Stimulated activated naive CD8-positive, alpha-beta T cell treated with anti-CD3 and anti-CD28 coated beads, Interleukin-15, Interleukin-2, amounts not matched to agents 100 ng/mL and 50 ng/mL, for 24 hours (primary cell): ENCODE data around the gene GFRA1.

Experiments used
- H3K27ac Mint-ChIP-seq: one replicate; pipeline ENCODE4 v1.8.0; 2021; ENCODE audit warnings: mild to moderate bottlenecking, mixed read lengths
- H3K27me3 Mint-ChIP-seq: one replicate; pipeline ENCODE4 v1.8.0; 2021; ENCODE audit warnings: mixed read lengths
- H3K36me3 Mint-ChIP-seq: one replicate; pipeline ENCODE4 v1.8.0; 2021; ENCODE audit warnings: low read depth, mixed read lengths
- H3K4me1 Mint-ChIP-seq: one replicate; pipeline ENCODE4 v1.8.0; 2021; ENCODE audit warnings: low read depth, mixed read lengths
- H3K4me3 Mint-ChIP-seq: one replicate; pipeline ENCODE4 v1.8.0; 2021; ENCODE audit warnings: mild to moderate bottlenecking, mixed read lengths
- H3K9me3 Mint-ChIP-seq: one replicate; pipeline ENCODE4 v1.8.0; 2021; ENCODE audit warnings: mixed read lengths

GFRA1 gene

DNA sequence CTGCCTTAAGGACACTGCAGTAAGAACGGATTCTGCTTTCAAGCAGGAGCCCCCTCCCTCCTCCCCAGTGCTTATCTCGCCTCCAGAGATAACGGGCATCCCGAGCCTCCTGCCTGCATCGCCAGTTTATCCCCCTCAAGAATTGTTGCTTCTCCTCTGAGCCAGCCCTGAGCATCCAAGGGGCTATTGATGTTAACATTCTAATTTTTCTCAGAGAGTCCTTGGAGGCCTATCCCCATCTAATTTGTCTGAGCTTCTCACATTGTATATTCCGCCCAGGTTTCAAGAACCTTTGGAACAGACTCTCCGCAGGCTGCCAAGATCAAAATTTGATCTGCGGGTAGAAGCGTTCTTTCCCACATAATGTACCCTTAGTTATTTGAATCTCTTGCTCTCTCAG, 180.0 kb downstream of the GFRA1 start:
- Mint-ChIP-seq H3K9me3 (no peaks in the 10 kb centered on the region), H3K36me3 (no peaks in the 10 kb centered on the region), H3K27me3 (no peaks in the 10 kb centered on the region), H3K27ac (no peak overlapping the region), H3K4me3 (no peak overlapping the region), H3K4me1 (no peaks in the 10 kb centered on the region)

DNA sequence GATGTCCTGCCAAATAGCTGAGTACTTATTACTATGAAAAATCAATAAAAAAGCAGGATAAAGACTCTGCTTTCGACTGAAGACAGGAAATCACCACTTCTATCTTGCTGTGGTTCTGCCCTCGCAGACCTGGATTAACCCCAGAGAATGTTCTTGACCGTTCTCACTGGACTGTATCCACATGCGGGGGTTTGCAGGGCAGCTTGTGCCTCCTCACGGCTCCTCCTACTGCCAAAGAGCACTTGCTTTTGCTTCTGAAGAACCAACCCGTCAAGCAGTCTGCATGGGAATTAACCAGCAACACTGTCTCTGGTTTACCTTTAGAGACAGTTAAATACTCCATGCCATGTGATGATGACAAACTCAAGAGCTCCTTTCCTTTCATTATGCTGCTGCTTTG, 184.0 kb downstream of the GFRA1 start:
- H3K9me3 Mint-ChIP-seq = no peaks in the 10 kb centered on the region
- no peak overlapping the region for H3K27ac Mint-ChIP-seq
- no peaks in the 10 kb centered on the region for H3K4me1 Mint-ChIP-seq
- no peak overlapping the region for H3K4me3 Mint-ChIP-seq
- no peaks in the 10 kb centered on the region for H3K27me3 Mint-ChIP-seq
- H3K36me3 Mint-ChIP-seq = no peaks in the 10 kb centered on the region

DNA sequence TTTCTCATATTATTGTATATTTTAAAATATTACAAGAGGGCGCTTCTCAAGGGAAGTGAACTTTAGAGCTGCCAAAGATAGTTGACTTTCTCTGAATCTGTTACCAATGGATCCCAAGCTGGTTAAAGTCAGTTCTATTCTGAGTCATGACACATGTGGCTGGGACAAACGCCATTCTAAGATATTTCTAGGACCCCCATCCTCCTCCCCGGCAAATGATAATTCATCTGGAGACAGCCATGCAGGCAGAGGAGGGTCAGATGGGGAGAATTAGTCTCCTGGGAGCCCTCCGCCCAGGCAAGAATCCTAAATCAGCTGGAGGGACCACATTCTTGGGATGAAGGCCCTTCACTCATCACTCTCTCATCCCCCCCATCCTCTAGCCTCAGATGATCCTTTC, 187.7 kb downstream of the GFRA1 start:
- Mint-ChIP-seq H3K4me1 (no peaks in the 10 kb centered on the region), H3K9me3 (no peaks in the 10 kb centered on the region), H3K27me3 (no peaks in the 10 kb centered on the region), H3K27ac (no peak overlapping the region), H3K36me3 (no peaks in the 10 kb centered on the region), H3K4me3 (no peak overlapping the region)

DNA sequence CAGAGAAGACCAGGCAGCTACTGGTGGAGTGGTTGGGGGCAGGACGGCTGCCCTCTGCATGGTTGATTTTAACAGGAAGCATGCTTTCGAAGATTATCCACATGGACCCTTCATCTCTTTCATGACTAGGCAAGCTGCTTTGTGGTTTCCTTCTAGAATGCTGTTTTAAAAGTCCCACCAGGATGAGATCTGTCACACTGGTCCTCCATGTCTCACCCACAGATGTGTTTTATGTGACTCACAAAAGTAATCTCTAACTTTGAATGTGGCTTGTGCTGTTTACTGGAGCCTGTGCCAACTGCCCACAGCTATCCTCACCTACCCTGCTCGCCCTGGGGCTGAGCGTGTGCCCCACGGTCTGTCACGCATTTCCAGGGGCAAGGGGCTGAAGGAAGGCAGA, 188.8 kb downstream of the GFRA1 start:
- Mint-ChIP-seq H3K36me3 (no peaks in the 10 kb centered on the region), H3K4me1 (no peaks in the 10 kb centered on the region), H3K27me3 (no peaks in the 10 kb centered on the region), H3K27ac (no peak overlapping the region), H3K9me3 (no peaks in the 10 kb centered on the region), H3K4me3 (no peak overlapping the region)

DNA sequence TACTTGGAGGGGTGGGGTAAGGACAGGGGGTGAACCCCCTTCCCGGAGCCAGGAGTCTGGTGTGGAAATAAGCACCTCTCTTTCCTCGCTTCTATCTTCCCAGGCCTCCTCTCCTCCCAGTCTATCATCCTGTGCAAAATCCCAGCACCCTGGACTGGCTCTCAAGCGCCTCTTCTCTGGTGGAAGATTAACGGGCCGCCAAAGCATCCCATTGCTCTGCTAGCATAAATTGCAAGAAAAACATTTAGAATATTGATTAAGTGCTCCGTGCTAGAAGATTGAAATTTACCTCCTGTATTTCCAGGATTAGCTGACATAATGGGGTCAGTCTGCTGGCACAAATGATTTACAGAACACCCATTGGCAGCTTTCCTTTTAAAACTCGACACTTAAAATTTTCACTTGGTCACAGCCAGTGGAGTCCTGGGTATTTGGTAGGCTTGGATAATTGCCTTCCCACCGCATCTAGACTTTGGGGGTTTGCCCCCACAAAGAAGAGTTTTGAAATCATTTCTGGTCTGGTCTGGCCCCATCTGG, 189.7 kb downstream of the GFRA1 start:
- Mint-ChIP-seq H3K27me3 (no peaks in the 10 kb centered on the region), H3K27ac (no peak overlapping the region), H3K4me3 (no peak overlapping the region), H3K9me3 (no peaks in the 10 kb centered on the region), H3K36me3 (no peaks in the 10 kb centered on the region), H3K4me1 (no peaks in the 10 kb centered on the region)

DNA sequence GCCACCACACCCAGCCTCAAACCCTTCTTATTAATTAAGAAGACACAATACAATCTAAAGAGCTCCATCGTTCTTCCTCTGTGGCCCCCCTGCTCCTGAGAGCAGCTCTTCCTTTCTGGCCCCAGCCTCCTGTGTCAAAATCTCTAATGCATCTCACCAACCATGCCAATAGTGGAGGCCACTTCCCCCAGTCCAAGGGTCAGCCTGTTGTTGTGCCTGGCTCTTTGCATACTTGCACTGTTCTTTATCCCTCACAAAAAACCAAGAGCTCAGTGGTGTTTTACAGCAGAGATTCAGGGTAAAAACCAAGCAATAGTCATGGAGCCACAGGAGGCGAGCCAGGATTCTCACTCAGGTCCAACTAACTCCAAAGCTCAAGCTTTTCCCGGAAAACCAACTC, 190.2 kb downstream of the GFRA1 start:
- no peak overlapping the region for H3K27ac Mint-ChIP-seq
- no peaks in the 10 kb centered on the region for H3K9me3 Mint-ChIP-seq
- no peaks in the 10 kb centered on the region for H3K4me1 Mint-ChIP-seq
- H3K36me3 Mint-ChIP-seq = no peaks in the 10 kb centered on the region
- H3K4me3 Mint-ChIP-seq = no peak overlapping the region
- H3K27me3 Mint-ChIP-seq = no peaks in the 10 kb centered on the region

DNA sequence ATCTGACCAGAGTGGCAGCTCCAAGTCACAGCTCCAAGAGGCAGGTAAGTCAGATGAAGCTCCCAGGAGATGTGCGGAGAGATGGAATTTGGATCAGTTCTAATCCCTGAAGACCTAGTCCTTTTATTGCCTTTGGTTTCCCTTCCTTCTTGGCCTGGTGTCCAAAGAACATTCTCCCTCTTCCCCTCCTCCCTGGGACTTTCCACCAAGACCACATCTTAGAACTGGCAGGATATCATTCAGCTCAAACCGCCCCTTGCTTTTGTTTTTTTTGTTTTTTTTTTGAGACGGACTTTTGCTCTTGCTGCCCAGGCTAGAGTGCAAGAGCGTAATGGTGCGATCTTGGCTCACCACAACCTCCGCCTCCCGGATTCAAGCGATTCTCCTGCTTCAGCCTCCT, 190.8 kb downstream of the GFRA1 start:
- H3K4me3 Mint-ChIP-seq = no peak overlapping the region
- no peaks in the 10 kb centered on the region for H3K27me3 Mint-ChIP-seq
- H3K27ac Mint-ChIP-seq = no peak overlapping the region
- H3K36me3 Mint-ChIP-seq = no peaks in the 10 kb centered on the region
- no peaks in the 10 kb centered on the region for H3K9me3 Mint-ChIP-seq
- H3K4me1 Mint-ChIP-seq = no peaks in the 10 kb centered on the region

DNA sequence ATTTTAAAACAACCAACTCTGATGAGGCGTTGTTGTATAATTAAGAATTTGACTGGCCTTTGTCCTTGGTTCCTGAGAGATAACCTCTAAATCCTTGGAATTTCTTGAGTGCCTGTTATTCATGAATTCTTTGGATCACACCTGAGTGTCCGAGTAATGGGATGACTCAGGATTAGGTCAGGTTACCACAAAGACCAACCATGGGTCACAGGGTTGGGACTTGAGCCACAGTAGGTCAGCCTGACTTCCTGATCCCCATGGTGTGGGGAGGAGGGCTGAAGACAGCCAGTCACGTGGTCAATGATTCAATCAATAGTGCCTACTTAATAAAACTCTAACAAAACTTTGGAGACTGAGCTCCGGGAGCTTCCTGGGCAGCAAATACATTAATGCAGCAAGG, 192.5 kb downstream of the GFRA1 start:
- Mint-ChIP-seq H3K4me1 (no peaks in the 10 kb centered on the region), H3K4me3 (no peak overlapping the region), H3K27me3 (no peaks in the 10 kb centered on the region), H3K36me3 (no peaks in the 10 kb centered on the region), H3K27ac (no peak overlapping the region), H3K9me3 (no peaks in the 10 kb centered on the region)

DNA sequence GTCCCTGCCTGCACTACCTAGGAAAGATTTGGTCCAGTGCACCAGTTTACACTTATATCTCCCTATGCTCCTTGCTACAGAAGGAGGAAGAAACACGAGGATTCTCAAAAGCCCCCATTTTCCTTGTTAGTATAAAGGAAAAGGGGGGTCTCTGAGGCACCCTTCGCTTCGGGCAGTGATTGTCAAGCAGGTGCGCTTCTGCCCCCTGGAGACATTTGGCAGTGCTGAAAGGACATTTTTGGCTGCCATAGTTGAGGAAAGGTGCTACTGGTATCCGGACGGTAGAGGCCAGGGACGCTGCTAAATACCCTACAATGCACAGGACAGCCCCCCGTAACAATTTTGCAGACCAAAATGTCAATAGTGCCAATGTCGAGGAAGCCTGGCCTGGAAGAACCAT, 193.7 kb downstream of the GFRA1 start:
- no peaks in the 10 kb centered on the region for H3K36me3 Mint-ChIP-seq
- H3K27ac Mint-ChIP-seq = no peak overlapping the region
- H3K4me1 Mint-ChIP-seq = no peaks in the 10 kb centered on the region
- H3K4me3 Mint-ChIP-seq = no peak overlapping the region
- no peaks in the 10 kb centered on the region for H3K27me3 Mint-ChIP-seq
- H3K9me3 Mint-ChIP-seq = no peaks in the 10 kb centered on the region

DNA sequence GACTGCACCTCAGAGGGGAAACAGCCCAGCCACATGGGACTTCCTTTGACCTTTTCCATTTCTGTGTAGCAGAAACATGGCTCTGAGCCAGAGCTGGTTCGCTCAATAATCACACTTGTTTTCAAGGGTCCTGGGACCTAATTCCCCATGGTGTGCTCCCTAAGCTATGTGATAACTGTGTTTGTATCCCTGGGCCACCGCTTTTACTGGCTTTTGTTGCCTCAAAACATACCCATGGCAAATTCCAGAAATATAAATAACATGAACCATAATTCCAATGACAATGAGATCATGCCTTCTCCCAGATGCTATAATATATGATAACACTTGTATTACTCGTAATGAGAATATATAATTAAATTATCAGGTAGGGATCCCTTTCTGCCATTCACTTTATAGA, 196.4 kb downstream of the GFRA1 start:
- Mint-ChIP-seq H3K27me3 (no peaks in the 10 kb centered on the region), H3K27ac (no peak overlapping the region), H3K9me3 (no peaks in the 10 kb centered on the region), H3K36me3 (no peaks in the 10 kb centered on the region), H3K4me3 (no peak overlapping the region), H3K4me1 (no peaks in the 10 kb centered on the region)

DNA sequence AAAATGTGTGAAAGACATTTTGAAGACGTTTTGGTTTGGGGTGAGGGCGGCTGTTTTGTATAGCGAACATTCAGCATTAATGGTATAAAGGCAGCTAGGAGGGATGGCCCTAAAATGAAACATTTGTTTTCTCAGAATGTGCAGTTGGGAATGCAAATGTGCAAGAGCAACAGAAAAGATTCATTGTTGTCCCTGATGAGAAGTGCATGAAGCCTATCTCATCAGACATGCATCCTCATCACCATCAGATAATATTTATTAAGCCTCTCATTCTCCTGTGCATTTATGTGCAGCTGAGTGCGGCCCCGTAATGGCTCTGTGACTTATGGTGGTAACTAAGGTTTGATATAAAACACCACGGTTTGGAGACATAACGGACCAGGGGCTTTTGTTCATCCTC, 199.5 kb downstream of the GFRA1 start:
- no peak overlapping the region for H3K27ac Mint-ChIP-seq
- no peaks in the 10 kb centered on the region for H3K36me3 Mint-ChIP-seq

DNA sequence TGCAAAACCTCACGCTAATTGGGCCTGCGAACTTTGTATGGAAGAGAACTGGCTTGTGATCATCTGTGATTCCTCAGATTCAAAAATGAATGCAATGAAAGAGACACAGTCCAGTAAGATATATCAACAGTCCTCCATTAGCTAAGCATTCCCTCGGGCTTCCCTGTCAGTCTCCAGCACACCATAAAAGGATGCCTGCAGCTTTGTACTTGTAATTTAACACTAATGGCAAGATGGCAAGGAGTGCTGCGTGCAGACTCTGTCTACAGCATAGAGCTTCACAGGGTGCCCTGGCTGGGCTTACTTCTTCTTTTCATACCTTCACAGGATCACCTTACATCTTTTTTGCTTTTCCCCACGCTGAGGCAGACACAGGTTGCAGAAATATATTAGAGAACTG, 200.0 kb downstream of the GFRA1 start:
- no peaks in the 10 kb centered on the region for H3K36me3 Mint-ChIP-seq
- H3K27me3 Mint-ChIP-seq = no peaks in the 10 kb centered on the region
- H3K4me1 Mint-ChIP-seq = no peaks in the 10 kb centered on the region
- no peaks in the 10 kb centered on the region for H3K9me3 Mint-ChIP-seq
- H3K27ac Mint-ChIP-seq = no peak overlapping the region
- H3K4me3 Mint-ChIP-seq = no peak overlapping the region

More for the DNA sequence above, 199.5 kb downstream of the GFRA1 start:
- no peaks in the 10 kb centered on the region for H3K27me3 Mint-ChIP-seq
- H3K4me1 Mint-ChIP-seq = no peaks in the 10 kb centered on the region
- no peak overlapping the region for H3K4me3 Mint-ChIP-seq
- no peaks in the 10 kb centered on the region for H3K9me3 Mint-ChIP-seq

DNA sequence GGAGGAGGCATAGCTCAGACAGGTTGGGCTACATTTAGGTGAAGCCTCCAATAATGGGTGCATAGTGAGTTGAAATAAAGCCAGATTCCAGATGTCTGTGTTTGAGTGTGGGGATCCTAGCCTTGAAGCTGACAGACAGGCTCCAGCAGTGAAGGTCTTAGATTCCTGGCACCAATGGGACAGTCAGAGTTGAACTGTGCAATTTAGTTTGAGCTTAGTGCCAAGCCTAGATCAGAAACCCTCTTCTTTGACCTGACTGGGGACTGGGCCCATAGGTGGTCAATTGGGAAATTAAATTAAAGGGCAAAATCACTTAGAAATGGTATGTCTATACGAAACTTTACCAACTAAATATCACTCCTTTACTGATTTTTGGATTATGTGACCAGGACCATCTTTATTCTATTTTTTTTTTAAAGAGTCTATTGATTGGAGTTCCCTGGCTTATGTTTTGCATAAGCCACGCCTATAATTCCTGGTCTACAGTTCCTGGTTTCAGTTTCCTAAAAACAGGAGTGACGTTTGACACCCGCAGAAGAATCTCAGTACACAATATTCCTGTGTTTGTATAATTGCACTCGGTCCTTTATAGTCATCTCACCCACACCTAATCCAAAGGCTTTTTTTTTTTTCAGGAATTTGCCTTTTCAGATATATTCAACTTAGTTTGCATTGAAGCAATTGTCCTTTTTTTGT, 201.4 kb downstream of the GFRA1 start:
- Mint-ChIP-seq H3K27ac (no peak overlapping the region), H3K27me3 (no peaks in the 10 kb centered on the region), H3K4me1 (no peaks in the 10 kb centered on the region), H3K9me3 (no peaks in the 10 kb centered on the region), H3K36me3 (no peaks in the 10 kb centered on the region), H3K4me3 (no peak overlapping the region)

DNA sequence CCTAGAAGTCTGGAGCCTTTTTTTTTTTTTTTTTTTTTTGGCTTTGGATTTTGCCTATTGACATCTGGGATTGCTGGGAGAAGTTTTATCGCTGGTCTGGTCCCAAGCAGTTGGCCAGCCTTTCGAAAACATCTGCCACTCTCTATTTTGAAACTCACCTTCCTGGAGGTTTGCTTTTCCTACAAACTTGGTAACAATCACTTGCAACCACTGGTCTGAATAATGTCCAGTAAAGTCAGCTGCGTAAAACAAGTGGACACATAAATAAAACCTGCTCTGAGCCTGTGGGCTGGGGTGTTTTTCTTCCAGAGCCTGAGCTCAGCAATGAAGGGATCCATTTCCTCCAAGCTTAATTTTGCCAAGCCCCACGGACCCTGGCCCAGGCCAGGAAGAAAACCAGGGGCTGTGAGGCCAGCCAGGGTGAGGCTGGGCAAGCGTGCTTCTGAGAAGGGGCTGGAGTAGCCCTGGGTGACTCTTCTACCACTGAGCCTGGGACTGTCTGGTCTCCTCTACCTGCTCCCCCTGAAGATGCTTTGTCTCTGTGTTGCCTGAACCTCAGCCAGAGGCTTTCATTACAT, 202.2 kb downstream of the GFRA1 start:
- H3K4me1 Mint-ChIP-seq = no peaks in the 10 kb centered on the region
- H3K27ac Mint-ChIP-seq = no peak overlapping the region
- H3K27me3 Mint-ChIP-seq = no peaks in the 10 kb centered on the region
- no peak overlapping the region for H3K4me3 Mint-ChIP-seq
- H3K9me3 Mint-ChIP-seq = no peaks in the 10 kb centered on the region
- no peaks in the 10 kb centered on the region for H3K36me3 Mint-ChIP-seq

DNA sequence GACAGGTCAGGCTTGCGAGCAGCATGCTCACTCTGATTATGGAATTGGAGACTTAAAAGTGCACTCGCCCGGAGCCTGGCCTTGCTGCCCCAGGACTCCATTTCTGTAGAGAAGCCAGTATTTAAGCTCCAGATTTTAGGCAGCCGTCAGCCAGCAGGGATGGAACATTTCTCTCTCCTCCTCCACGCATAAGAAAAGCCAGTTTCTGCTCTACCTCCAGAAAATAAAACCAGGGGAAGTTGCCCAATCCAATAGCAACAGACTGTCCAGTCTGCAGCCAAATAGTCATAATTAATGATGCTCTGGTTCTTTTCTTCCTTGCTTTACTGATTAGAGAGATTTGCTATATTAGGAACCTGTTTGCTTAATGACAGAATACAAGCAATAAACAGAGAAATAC, 203.2 kb downstream of the GFRA1 start:
- no peak overlapping the region for H3K4me3 Mint-ChIP-seq
- H3K4me1 Mint-ChIP-seq = no peaks in the 10 kb centered on the region
- H3K9me3 Mint-ChIP-seq = no peaks in the 10 kb centered on the region
- H3K27me3 Mint-ChIP-seq = no peaks in the 10 kb centered on the region
- H3K27ac Mint-ChIP-seq = no peak overlapping the region
- no peaks in the 10 kb centered on the region for H3K36me3 Mint-ChIP-seq

DNA sequence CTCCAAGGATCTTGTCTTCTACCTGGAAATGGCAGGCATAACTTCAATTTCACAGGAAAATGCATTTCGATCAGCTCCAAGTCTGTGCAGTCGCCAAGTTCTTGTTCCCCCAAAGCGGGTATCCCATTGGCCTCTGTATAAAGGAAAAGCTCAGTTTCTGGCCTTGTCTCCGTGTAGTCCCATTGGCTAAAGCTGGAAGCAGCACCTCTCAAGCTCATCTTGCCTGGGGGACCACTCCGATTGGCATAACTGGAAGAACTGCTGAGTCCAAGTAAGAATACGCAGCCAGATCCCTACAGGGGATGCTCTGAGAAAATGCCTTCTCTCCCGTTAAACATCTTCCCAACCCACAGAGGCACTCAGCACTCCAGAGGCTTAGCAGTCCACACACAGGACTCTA, 205.2 kb downstream of the GFRA1 start:
- H3K4me1 Mint-ChIP-seq = no peaks in the 10 kb centered on the region

More for the DNA sequence above, 205.2 kb downstream of the GFRA1 start:
- Mint-ChIP-seq H3K27me3 (no peaks in the 10 kb centered on the region), H3K4me3 (no peak overlapping the region), H3K36me3 (no peaks in the 10 kb centered on the region), H3K27ac (no peak overlapping the region), H3K9me3 (no peaks in the 10 kb centered on the region)
